Epithelial cell of umbilical artery (primary cell): ENCODE results near the gene INS. TPM values are rescaled to one million over a fixed set of nuclear protein-coding genes. Genes with fewer than 3 reads are reported as not detected.

ENCODE experiments used
- total RNA-seq: library from RNA; depleted of rRNA; stranded (reverse); fragments of >200 nt; gene quantifications from 2 replicates; pipeline ENCODE4 v1.2.3, GENCODE V29; 2014

Gene INS
- not detected in 2 replicates for total RNA-seq

DNA sequence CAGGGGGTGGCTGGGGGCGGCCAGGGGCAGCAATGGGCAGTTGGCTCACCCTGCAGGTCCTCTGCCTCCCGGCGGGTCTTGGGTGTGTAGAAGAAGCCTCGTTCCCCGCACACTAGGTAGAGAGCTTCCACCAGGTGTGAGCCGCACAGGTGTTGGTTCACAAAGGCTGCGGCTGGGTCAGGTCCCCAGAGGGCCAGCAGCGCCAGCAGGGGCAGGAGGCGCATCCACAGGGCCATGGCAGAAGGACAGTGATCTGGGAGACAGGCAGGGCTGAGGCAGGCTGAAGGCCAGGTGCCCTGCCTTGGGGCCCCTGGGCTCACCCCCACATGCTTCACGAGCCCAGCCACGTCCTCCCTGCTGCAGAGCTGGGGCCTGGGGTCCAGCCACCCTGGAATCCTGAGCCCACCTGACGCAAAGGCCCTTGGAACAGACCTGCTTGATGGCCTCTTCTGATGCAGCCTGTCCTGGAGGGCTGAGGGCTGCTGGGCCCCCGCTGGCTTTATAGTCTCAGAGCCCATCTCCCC, at the start of gene INS:
TSS of gene INS (minus strand) at position 474 of the 524 bp plus-strand sequence. CDS start at position 236, 238 bp downstream.

DNA sequence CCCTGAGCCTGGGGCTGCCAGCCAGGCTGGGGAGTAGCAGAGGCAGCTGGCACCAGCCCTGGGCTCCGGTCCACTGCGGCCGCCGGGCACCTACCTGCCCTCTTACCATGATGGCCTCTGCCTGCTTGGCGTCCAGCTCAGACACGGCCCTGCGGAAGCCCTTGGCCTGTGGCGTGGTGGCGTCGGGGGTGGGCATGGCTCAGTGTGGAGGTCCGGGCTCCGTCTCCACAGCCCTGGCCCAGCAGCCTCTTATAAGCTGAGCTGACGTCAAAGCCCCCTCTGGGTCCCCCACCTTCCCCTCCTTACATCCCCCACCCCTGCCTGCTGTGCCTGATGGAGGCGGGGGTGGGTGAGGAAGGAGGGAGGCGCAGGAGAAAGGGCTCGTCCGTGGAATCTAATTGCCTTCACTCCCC, 10.6 kb upstream of the INS start, which contains the start of gene TH:
TSS of gene TH (minus strand) at position 225 of the 413 bp plus-strand sequence. CDS start at position 196, 29 bp downstream.

DNA sequence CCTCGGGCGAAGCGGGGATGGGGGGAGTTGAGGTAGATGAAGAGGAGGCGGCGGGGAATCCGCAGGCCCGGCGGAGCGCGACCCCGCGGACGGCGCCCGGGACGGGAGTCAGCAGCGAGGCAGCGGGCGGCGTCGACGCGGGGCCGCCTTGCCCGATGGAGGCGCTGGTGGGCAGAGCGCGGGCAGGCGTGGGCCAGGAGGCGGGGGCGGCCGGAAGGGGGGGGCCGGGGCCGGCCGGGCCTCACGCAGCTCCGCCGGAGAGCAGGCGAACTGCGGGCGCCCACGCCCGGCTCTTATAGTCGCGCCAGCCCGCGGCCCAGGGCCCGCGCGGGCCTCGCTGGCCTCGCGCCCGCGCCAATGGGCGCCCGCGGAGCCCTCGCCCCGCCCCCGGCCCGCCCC, 21.9 kb downstream of the INS start, which contains the start of gene IGF2:
TSS of gene IGF2 (minus strand) at position 267 of the 399 bp plus-strand sequence. CDS start 3,866 bp downstream, outside the sequence.

Other genes starting within 250 kb of the INS start
- gene TNNT3, start 241.5 kb downstream of the INS start, total RNA-seq = not detected in 2 replicates
- 145 and 179 TPM in 2 replicates for gene MRPL23, start 213.9 kb downstream of the INS start, total RNA-seq
- gene H19, start 163.4 kb downstream of the INS start, total RNA-seq = 9.1 and 19.2 TPM in 2 replicates
- gene IGF2, start 21.8 kb downstream of the INS start, total RNA-seq = 1.5 and 21.1 TPM in 2 replicates
- not detected in 2 replicates for gene TH, start 10.6 kb upstream of the INS start, total RNA-seq
- gene ASCL2, start 109.4 kb upstream of the INS start, total RNA-seq = not detected in 2 replicates
- not detected in 2 replicates for gene C11orf21, start 140.7 kb upstream of the INS start, total RNA-seq
- gene TSPAN32, start 140.8 kb upstream of the INS start, total RNA-seq = not detected in 2 replicates
- 145 and 168 TPM in 2 replicates for gene CD81, start 216.1 kb upstream of the INS start, total RNA-seq
- 83.3 and 88.4 TPM in 2 replicates for gene TSSC4, start 239.5 kb upstream of the INS start, total RNA-seq